Skeletal muscle satellite cell (primary cell): ENCODE results near the gene METTL14. TPM values are rescaled to one million over a fixed set of nuclear protein-coding genes. Genes with fewer than 3 reads are reported as not detected.
"Not testable (repeated sequence)": the region's sequence is repeated elsewhere in the genome, so short reads cannot be mapped to it uniquely, and the experiment has no call there.

Experiments used
- H3K27me3 ChIP-seq: 2 replicates; pipeline ENCODE4 v1.7.0; 2013; ENCODE audit warnings: low read length; ENCODE audit not compliant: control insufficient read depth, insufficient read depth
- H3K36me3 ChIP-seq: 2 replicates; pipeline ENCODE4 v1.7.0; 2013; ENCODE audit warnings: mild to moderate bottlenecking, control low read depth, low read length; ENCODE audit not compliant: insufficient read depth
- H3K4me1 ChIP-seq: 2 replicates; pipeline ENCODE4 v1.7.0; 2013; ENCODE audit warnings: low read length; ENCODE audit not compliant: control insufficient read depth, insufficient read depth
- H3K4me2 ChIP-seq: 2 replicates; pipeline ENCODE4 v1.7.0; 2013; ENCODE audit warnings: mild to moderate bottlenecking, low read length
- H3K4me3 ChIP-seq: 2 replicates; pipeline ENCODE4 v1.7.0; 2013; ENCODE audit warnings: low read length
- H3K9ac ChIP-seq: 2 replicates; pipeline ENCODE4 v1.7.0; 2013; ENCODE audit warnings: mild to moderate bottlenecking, low read depth, low read length, moderate library complexity
- H3K9me3 ChIP-seq: replicated peaks from 2 replicates; pipeline ENCODE4 v1.7.0; 2013; ENCODE audit warnings: mild to moderate bottlenecking, control low read depth, low read length
- total RNA-seq: library from RNA; depleted of rRNA; stranded (reverse); fragments of >200 nt; gene quantifications from 2 replicates; pipeline ENCODE4 v1.2.3, GENCODE V29; 2012; rRNA removed

METTL14 gene
- total RNA-seq = 18.0 and 19.0 TPM in 2 replicates

- peaks cover 8% of the 10 kb centered on the region for H3K36me3 ChIP-seq
- no peaks in the 10 kb centered on the region for H3K27me3 ChIP-seq
- peak within 1 kb of the TSS; percentile 88 for H3K4me2 ChIP-seq
- no peaks in the 10 kb centered on the region for H3K9me3 ChIP-seq
- H3K9ac ChIP-seq = peak within 1 kb of the TSS; percentile 91
- H3K4me1 ChIP-seq = peaks cover 6% of the 10 kb centered on the region
- peak within 1 kb of the TSS; percentile 91 for H3K4me3 ChIP-seq
These were observed at the start of gene METTL14 for GRCh38 chr4:118684873-118685811. Gene METTL14 (plus strand): TSS chr4:118685392. CDS start chr4:118685535, 143 bp downstream.

GRCh38 chr4:118636126-118636525, 49.1 kb upstream of the METTL14 start:
- not testable (repeated sequence) for H3K4me2 ChIP-seq, H3K9ac ChIP-seq, H3K36me3 ChIP-seq, H3K4me1 ChIP-seq, H3K4me3 ChIP-seq, H3K27me3 ChIP-seq, H3K9me3 ChIP-seq

- H3K9ac ChIP-seq, H3K4me2 ChIP-seq, H3K36me3 ChIP-seq, H3K4me1 ChIP-seq, H3K4me3 ChIP-seq, H3K9me3 ChIP-seq, H3K27me3 ChIP-seq: not testable (repeated sequence)
These were observed 20.5 kb upstream of the METTL14 start for GRCh38 chr4:118664665-118665064.

GRCh38 chr4:118669220-118669619, 16.0 kb upstream of the METTL14 start:
- H3K9me3 ChIP-seq, H3K4me2 ChIP-seq, H3K27me3 ChIP-seq, H3K4me1 ChIP-seq, H3K9ac ChIP-seq, H3K36me3 ChIP-seq, H3K4me3 ChIP-seq: not testable (repeated sequence)

- H3K4me3 ChIP-seq, H3K4me2 ChIP-seq, H3K9ac ChIP-seq, H3K27me3 ChIP-seq, H3K36me3 ChIP-seq, H3K4me1 ChIP-seq, H3K9me3 ChIP-seq: not testable (repeated sequence)
These were observed 14.2 kb upstream of the METTL14 start for GRCh38 chr4:118670968-118671367.

GRCh38 chr4:118676128-118676527, 9.1 kb upstream of the METTL14 start:
- H3K9me3 ChIP-seq = no peaks in the 10 kb centered on the region
- H3K36me3 ChIP-seq = no peaks in the 10 kb centered on the region
- H3K4me1 ChIP-seq = no peaks in the 10 kb centered on the region
- H3K9ac ChIP-seq = no peak overlapping the region
- no peak overlapping the region for H3K4me3 ChIP-seq
- H3K27me3 ChIP-seq = no peaks in the 10 kb centered on the region
- H3K4me2 ChIP-seq = no peak overlapping the region

- H3K4me3 ChIP-seq = no peak overlapping the region
- no peaks in the 10 kb centered on the region for H3K36me3 ChIP-seq
These were observed 4.4 kb upstream of the METTL14 start for GRCh38 chr4:118680808-118681207.

GRCh38 chr4:118682928-118683327, 2.3 kb upstream of the METTL14 start:
- H3K9ac ChIP-seq = no peak overlapping the region
- H3K4me2 ChIP-seq = no peak overlapping the region
- no peak overlapping the region for H3K4me3 ChIP-seq
- H3K9me3 ChIP-seq = no peaks in the 10 kb centered on the region
- H3K27me3 ChIP-seq = no peaks in the 10 kb centered on the region
- peaks cover 6% of the 10 kb centered on the region for H3K4me1 ChIP-seq
- H3K36me3 ChIP-seq = no peaks in the 10 kb centered on the region

More at GRCh38 chr4:118680808-118681207, 4.4 kb upstream of the METTL14 start:
- H3K9me3 ChIP-seq = no peaks in the 10 kb centered on the region
- H3K4me1 ChIP-seq = no peaks in the 10 kb centered on the region
- no peak overlapping the region for H3K4me2 ChIP-seq
- H3K9ac ChIP-seq = no peak overlapping the region
- H3K27me3 ChIP-seq = no peaks in the 10 kb centered on the region

- Histone ChIP-seq H3K27me3 (no peaks in the 10 kb centered on the region), H3K9ac (no peak overlapping the region), H3K36me3 (no peaks in the 10 kb centered on the region), H3K4me3 (no peak overlapping the region), H3K9me3 (no peaks in the 10 kb centered on the region), H3K4me1 (peaks cover 6% of the 10 kb centered on the region), H3K4me2 (no peak overlapping the region)
These were observed 1.7 kb upstream of the METTL14 start for GRCh38 chr4:118683513-118683912.

GRCh38 chr4:118703118-118703517, 17.9 kb downstream of the METTL14 start:
- Histone ChIP-seq H3K36me3 (peaks cover 47% of the 10 kb centered on the region), H3K4me3 (no peak overlapping the region), H3K9me3 (no peaks in the 10 kb centered on the region)

GRCh38 chr4:118711052-118711451, 25.9 kb downstream of the METTL14 start:
- Histone ChIP-seq H3K9ac (no peak overlapping the region), H3K36me3 (peaks cover 36% of the 10 kb centered on the region), H3K9me3 (no peaks in the 10 kb centered on the region), H3K27me3 (no peaks in the 10 kb centered on the region), H3K4me3 (no peak overlapping the region), H3K4me1 (no peaks in the 10 kb centered on the region), H3K4me2 (no peak overlapping the region)

More at GRCh38 chr4:118703118-118703517, 17.9 kb downstream of the METTL14 start:
- no peak overlapping the region for H3K9ac ChIP-seq
- H3K4me1 ChIP-seq = no peaks in the 10 kb centered on the region
- no peaks in the 10 kb centered on the region for H3K27me3 ChIP-seq
- H3K4me2 ChIP-seq = no peak overlapping the region

- no peaks in the 10 kb centered on the region for H3K9me3 ChIP-seq
- H3K27me3 ChIP-seq = no peaks in the 10 kb centered on the region
- no peak overlapping the region for H3K4me3 ChIP-seq
- no peaks in the 10 kb centered on the region for H3K4me1 ChIP-seq
- peaks cover 35% of the 10 kb centered on the region for H3K36me3 ChIP-seq
- no peak overlapping the region for H3K9ac ChIP-seq
- H3K4me2 ChIP-seq = no peak overlapping the region
These were observed 27.7 kb downstream of the METTL14 start for GRCh38 chr4:118712872-118713271.
